ENCODE results near the gene SLC35A1.

Gene SLC35A1

GRCh38 chr6:87472525-87473418 lies at the start of gene SLC35A1 (continued):
- no peak for TF ChIP-seq ZNF510 (tag by site-specific recombination; IDR thresholded peaks at IDR 0.05; ENCODE audit: insufficient replicate concordance)
- no peak for TF ChIP-seq SCRT1 (tag by site-specific recombination; IDR thresholded peaks at IDR 0.05; ENCODE audit: borderline replicate concordance)
- TF ChIP-seq ZNF610 (tag by site-specific recombination; IDR thresholded peaks at IDR 0.05; ENCODE audit: borderline replicate concordance) = peak; percentile 74; the same call in 1 of the 2 replicates
- TF ChIP-seq ZNF140 (tag by site-specific recombination; IDR thresholded peaks at IDR 0.05) = no peak
- no peak for TF ChIP-seq ZNF513 (tag by site-specific recombination; IDR thresholded peaks at IDR 0.05)
- peak; percentile 95 for TF ChIP-seq ZXDB (tag by site-specific recombination; IDR thresholded peaks at IDR 0.05)
- TF ChIP-seq ZNF23 (tag by site-specific recombination; IDR thresholded peaks at IDR 0.05; ENCODE audit: borderline replicate concordance) = no peak
- TF ChIP-seq ATF2 (tag by site-specific recombination; IDR thresholded peaks at IDR 0.05; ENCODE audit: low read depth) = no peak
- TF ChIP-seq, protein P1, sequence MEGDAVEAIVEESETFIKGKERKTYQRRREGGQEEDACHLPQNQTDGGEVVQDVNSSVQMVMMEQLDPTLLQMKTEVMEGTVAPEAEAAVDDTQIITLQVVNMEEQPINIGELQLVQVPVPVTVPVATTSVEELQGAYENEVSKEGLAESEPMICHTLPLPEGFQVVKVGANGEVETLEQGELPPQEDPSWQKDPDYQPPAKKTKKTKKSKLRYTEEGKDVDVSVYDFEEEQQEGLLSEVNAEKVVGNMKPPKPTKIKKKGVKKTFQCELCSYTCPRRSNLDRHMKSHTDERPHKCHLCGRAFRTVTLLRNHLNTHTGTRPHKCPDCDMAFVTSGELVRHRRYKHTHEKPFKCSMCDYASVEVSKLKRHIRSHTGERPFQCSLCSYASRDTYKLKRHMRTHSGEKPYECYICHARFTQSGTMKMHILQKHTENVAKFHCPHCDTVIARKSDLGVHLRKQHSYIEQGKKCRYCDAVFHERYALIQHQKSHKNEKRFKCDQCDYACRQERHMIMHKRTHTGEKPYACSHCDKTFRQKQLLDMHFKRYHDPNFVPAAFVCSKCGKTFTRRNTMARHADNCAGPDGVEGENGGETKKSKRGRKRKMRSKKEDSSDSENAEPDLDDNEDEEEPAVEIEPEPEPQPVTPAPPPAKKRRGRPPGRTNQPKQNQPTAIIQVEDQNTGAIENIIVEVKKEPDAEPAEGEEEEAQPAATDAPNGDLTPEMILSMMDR (tag by site-specific recombination; IDR thresholded peaks at IDR 0.05) = 0 out of 2 replicates have a peak, but pooled peaks have one; percentile 63
- no peak for TF ChIP-seq ZNF701 (tag by site-specific recombination; IDR thresholded peaks at IDR 0.05)
- no peak for TF ChIP-seq ZFP3 (tag by site-specific recombination; IDR thresholded peaks at IDR 0.05; ENCODE audit: low read depth)
- no peak for TF ChIP-seq ZNF585B (tag by site-specific recombination; IDR thresholded peaks at IDR 0.05)
- no peak for TF ChIP-seq ZNF366 (tag by site-specific recombination; conservative IDR thresholded peaks at IDR 0.05)
- TF ChIP-seq ZNF175 (tag by site-specific recombination; IDR thresholded peaks at IDR 0.05) = no peak
- no peak for TF ChIP-seq ZNF555 (tag by site-specific recombination; conservative IDR thresholded peaks at IDR 0.05)
- no peak for TF ChIP-seq ZNF704 (tag by site-specific recombination; IDR thresholded peaks at IDR 0.05)
- no peak for TF ChIP-seq ZNF350 (tag by site-specific recombination; IDR thresholded peaks at IDR 0.05)
- no peak for TF ChIP-seq ZNF48 (tag by site-specific recombination; IDR thresholded peaks at IDR 0.05)
- TF ChIP-seq IKZF3 (tag by site-specific recombination; IDR thresholded peaks at IDR 0.05) = peak; percentile 35; the same call in 1 of the 2 replicates
- peak; percentile 60; the same call in 1 of the 2 replicates for TF ChIP-seq GLI4 (tag by site-specific recombination; IDR thresholded peaks at IDR 0.05)
- TF ChIP-seq SP7 (tag by site-specific recombination; IDR thresholded peaks at IDR 0.05) = peak; percentile 83
- TF ChIP-seq ZFP41 (tag by site-specific recombination; IDR thresholded peaks at IDR 0.05; ENCODE audit: borderline replicate concordance) = no peak
- no peak for TF ChIP-seq SETDB1 (IDR thresholded peaks at IDR 0.05; ENCODE audit: insufficient read length, low read length)
- no peak for TF ChIP-seq SCRT2 (tag by site-specific recombination; IDR thresholded peaks at IDR 0.05)
- peak; percentile 94; the same call in 1 of the 2 replicates for TF ChIP-seq ZFP37 (tag by site-specific recombination; IDR thresholded peaks at IDR 0.05)
- TF ChIP-seq ZIC2 (tag by site-specific recombination; IDR thresholded peaks at IDR 0.05) = peak; percentile 78
- TF ChIP-seq ZNF560 (tag by site-specific recombination; IDR thresholded peaks at IDR 0.05; ENCODE audit: borderline replicate concordance) = no peak
- TF ChIP-seq HOXD13 (CRISPR knock-in tag; IDR thresholded peaks at IDR 0.05; ENCODE audit: borderline replicate concordance) = no peak; the same call in 1 of the 2 replicates
- TF ChIP-seq, protein P2, sequence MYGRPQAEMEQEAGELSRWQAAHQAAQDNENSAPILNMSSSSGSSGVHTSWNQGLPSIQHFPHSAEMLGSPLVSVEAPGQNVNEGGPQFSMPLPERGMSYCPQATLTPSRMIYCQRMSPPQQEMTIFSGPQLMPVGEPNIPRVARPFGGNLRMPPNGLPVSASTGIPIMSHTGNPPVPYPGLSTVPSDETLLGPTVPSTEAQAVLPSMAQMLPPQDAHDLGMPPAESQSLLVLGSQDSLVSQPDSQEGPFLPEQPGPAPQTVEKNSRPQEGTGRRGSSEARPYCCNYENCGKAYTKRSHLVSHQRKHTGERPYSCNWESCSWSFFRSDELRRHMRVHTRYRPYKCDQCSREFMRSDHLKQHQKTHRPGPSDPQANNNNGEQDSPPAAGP (tag by site-specific recombination; IDR thresholded peaks at IDR 0.05) = peak; percentile 82
- no peak for TF ChIP-seq ZNF785 (tag by site-specific recombination; IDR thresholded peaks at IDR 0.05)
- TF ChIP-seq ZNF239 (tag by site-specific recombination; IDR thresholded peaks at IDR 0.05) = no peak; the same call in 1 of the 2 replicates
- TF ChIP-seq GLIS2 (tag by site-specific recombination; IDR thresholded peaks at IDR 0.05) = peak; percentile 100
- no peak for TF ChIP-seq ZNF830 (tag by site-specific recombination; IDR thresholded peaks at IDR 0.05; ENCODE audit: low read depth)
- TF ChIP-seq ZNF138 (tag by site-specific recombination; IDR thresholded peaks at IDR 0.05; ENCODE audit: borderline replicate concordance) = no peak
